K562 (cell line): Measurements from ENCODE around the gene FBXO44. TPM values are rescaled to one million over a fixed set of nuclear protein-coding genes. Genes with fewer than 3 reads are reported as not detected.

Source experiments
- BMI1 ChIP-seq: fragments of 150-350 bp; IDR thresholded peaks from 2 replicates; pipeline ENCODE4 v1.6.1; 2014; ENCODE audit warnings: low read length
- ESRRA ChIP-seq: fragments of 450-650 bp; IDR thresholded peaks from 2 replicates; pipeline ENCODE4 v1.6.1; 2014; ENCODE audit warnings: low read depth, mild to moderate bottlenecking, moderate library complexity, borderline replicate concordance
- GATA2 ChIP-seq: sonication (generic); formaldehyde crosslinking; IDR thresholded peaks from 2 replicates; pipeline ENCODE4 v1.4.0; 2020; ENCODE audit warnings: mild to moderate bottlenecking, missing genetic modification reagents
- HMBOX1 ChIP-seq: sonication (generic); IDR thresholded peaks from 2 replicates; pipeline ENCODE4 v1.6.1; 2016
- HMG20B ChIP-seq: fragments of 250-450 bp; sonication (Bioruptor Pico); IDR thresholded peaks from 2 replicates; pipeline ENCODE4 v1.5.0; 2021; ENCODE audit warnings: mild to moderate bottlenecking
- JUNB ChIP-seq: fragments of 450-650 bp; formaldehyde crosslinking; conservative IDR thresholded peaks from 2 replicates; pipeline ENCODE4 v1.4.0; 2020; ENCODE audit warnings: mild to moderate bottlenecking
- MTA1 ChIP-seq: fragments of 450-650 bp; IDR thresholded peaks from 2 replicates; pipeline ENCODE4 v1.6.1; 2017; ENCODE audit warnings: borderline replicate concordance
- MTA3 ChIP-seq: fragments of 450-650 bp; formaldehyde crosslinking; IDR thresholded peaks from 2 replicates; pipeline ENCODE4 v1.6.1; 2017; ENCODE audit warnings: mild to moderate bottlenecking, borderline replicate concordance
- NCOR1 ChIP-seq: fragments of 450-650 bp; IDR thresholded peaks from 2 replicates; pipeline ENCODE4 v1.6.1; 2016; ENCODE audit warnings: mild to moderate bottlenecking, moderate library complexity
- NR4A1 ChIP-seq, 2 experiments: fragments of 250-450 bp in 1 of 2; fragments of 450-650 bp in 1 of 2; sonication (Bioruptor Pico) in 1 of 2; IDR thresholded peaks; 2 replicates each; pipeline versions ENCODE4 v1.4.0 to v1.6.1; 2016 to 2020; ENCODE audit warnings: mild to moderate bottlenecking in 2 of 2, missing compliant biosample characterization in 1 of 2, missing genetic modification characterization in 1 of 2, moderate library complexity in 1 of 2
- PTTG1 ChIP-seq: fragments of 450-650 bp; IDR thresholded peaks from 2 replicates; pipeline ENCODE4 v1.6.1; 2016; ENCODE audit warnings: low read depth, mild to moderate bottlenecking, missing genetic modification characterization, missing compliant biosample characterization
- RCOR1 ChIP-seq, 2 experiments: IDR thresholded peaks; 2 replicates each; pipeline ENCODE4 v1.6.1; 2012; ENCODE audit warnings: low read depth in 2 of 2, low read length in 2 of 2, borderline replicate concordance in 1 of 2, improper control_type of control experiment in 1 of 2
- SMAD3 ChIP-seq: fragments of 450-650 bp; formaldehyde crosslinking; conservative IDR thresholded peaks from 2 replicates; pipeline ENCODE4 v1.4.0; 2020; ENCODE audit warnings: mild to moderate bottlenecking
- SP2 ChIP-seq: IDR thresholded peaks from 2 replicates; pipeline ENCODE4 v1.6.1; 2011; ENCODE audit warnings: mild to moderate bottlenecking, low read depth, low read length, moderate library complexity; ENCODE audit not compliant: poor library complexity, severe bottlenecking; ENCODE audit errors: extremely low read depth
- TFAP4 ChIP-seq: sonication (generic); formaldehyde crosslinking; IDR thresholded peaks from 2 replicates; pipeline ENCODE4 v1.8.0; 2022; ENCODE audit warnings: missing genetic modification reagents, mild to moderate bottlenecking, moderate library complexity, borderline replicate concordance
- ZBED1 ChIP-seq: IDR thresholded peaks from 2 replicates; pipeline ENCODE4 v1.6.1; 2014
- ZBTB1 ChIP-seq: sonication (generic); formaldehyde crosslinking; IDR thresholded peaks from 2 replicates; pipeline ENCODE4 v1.8.1; 2023; ENCODE audit warnings: missing genetic modification reagents, low read depth, mild to moderate bottlenecking, borderline replicate concordance
- ZNF134 ChIP-seq: fragments of 250-450 bp; sonication (Bioruptor Pico); conservative IDR thresholded peaks from 2 replicates; pipeline ENCODE4 v1.4.0; 2020
- ZNF76 ChIP-seq: fragments of 250-450 bp; sonication (Bioruptor Pico); IDR thresholded peaks from 2 replicates; pipeline ENCODE4 v1.4.0; 2020; ENCODE audit warnings: mild to moderate bottlenecking, moderate library complexity, borderline replicate concordance
- polyA plus RNA-seq, 8 experiments: library from polyadenylated mRNA; depleted of rRNA in 4 of 8; stranded (reverse) in 5 of 8; unstranded in 3 of 8; fragments of >200 nt; fragmentation: Nextera tagmentation in 2 of 8; fragmentation: Illumina TruSeq in 1 of 8; extraction: Ambion mirVana in 2 of 8; extraction: Trizol in 1 of 8; gene quantifications; 2 replicates each; pipeline versions ENCODE4 v1.2.1 to v1.2.3, GENCODE V29; 2011 to 2014; ENCODE audit warnings: inconsistent platforms in 1 of 8, missing spikeins in 1 of 8
- total RNA-seq, 7 experiments: library from RNA; depleted of rRNA in 6 of 7; stranded (reverse); fragments of >200 nt in 6 of 7; fragmentation: Illumina TruSeq in 2 of 7; extraction: Trizol in 2 of 7; gene quantifications; 2 replicates each; pipeline versions ENCODE4 v1.2.1 to v1.2.3, GENCODE V29; 2011 to 2021; ENCODE audit warnings: low replicate concordance in 1 of 7
- TF ChIP-seq, protein P1 (sequence below): fragments of 250-450 bp; sonication (Bioruptor Pico); IDR thresholded peaks from 2 replicates; pipeline ENCODE4 v1.4.0; 2020

The FBXO44 gene
- total and polyA plus RNA-seq, 9 of the 15 experiments (the other 6 are each of a cell fraction or from before 2014, with no cell fraction given) = 0.69 to 20.9 (median 6.7) TPM

- TF ChIP-seq, protein P1, sequence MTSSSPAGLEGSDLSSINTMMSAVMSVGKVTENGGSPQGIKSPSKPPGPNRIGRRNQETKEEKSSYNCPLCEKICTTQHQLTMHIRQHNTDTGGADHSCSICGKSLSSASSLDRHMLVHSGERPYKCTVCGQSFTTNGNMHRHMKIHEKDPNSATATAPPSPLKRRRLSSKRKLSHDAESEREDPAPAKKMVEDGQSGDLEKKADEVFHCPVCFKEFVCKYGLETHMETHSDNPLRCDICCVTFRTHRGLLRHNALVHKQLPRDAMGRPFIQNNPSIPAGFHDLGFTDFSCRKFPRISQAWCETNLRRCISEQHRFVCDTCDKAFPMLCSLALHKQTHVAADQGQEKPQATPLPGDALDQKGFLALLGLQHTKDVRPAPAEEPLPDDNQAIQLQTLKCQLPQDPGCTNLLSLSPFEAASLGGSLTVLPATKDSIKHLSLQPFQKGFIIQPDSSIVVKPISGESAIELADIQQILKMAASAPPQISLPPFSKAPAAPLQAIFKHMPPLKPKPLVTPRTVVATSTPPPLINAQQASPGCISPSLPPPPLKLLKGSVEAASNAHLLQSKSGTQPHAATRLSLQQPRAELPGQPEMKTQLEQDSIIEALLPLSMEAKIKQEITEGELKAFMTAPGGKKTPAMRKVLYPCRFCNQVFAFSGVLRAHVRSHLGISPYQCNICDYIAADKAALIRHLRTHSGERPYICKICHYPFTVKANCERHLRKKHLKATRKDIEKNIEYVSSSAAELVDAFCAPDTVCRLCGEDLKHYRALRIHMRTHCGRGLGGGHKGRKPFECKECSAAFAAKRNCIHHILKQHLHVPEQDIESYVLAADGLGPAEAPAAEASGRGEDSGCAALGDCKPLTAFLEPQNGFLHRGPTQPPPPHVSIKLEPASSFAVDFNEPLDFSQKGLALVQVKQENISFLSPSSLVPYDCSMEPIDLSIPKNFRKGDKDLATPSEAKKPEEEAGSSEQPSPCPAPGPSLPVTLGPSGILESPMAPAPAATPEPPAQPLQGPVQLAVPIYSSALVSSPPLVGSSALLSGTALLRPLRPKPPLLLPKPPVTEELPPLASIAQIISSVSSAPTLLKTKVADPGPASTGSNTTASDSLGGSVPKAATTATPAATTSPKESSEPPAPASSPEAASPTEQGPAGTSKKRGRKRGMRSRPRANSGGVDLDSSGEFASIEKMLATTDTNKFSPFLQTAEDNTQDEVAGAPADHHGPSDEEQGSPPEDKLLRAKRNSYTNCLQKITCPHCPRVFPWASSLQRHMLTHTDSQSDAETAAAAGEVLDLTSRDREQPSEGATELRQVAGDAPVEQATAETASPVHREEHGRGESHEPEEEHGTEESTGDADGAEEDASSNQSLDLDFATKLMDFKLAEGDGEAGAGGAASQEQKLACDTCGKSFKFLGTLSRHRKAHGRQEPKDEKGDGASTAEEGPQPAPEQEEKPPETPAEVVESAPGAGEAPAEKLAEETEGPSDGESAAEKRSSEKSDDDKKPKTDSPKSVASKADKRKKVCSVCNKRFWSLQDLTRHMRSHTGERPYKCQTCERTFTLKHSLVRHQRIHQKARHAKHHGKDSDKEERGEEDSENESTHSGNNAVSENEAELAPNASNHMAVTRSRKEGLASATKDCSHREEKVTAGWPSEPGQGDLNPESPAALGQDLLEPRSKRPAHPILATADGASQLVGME = 0 out of 2 replicates have a peak, but pooled peaks have one; percentile 42
- TF ChIP-seq SMAD3 (CRISPR knock-in tag) (no peak), GATA2 (peak; percentile 96), BMI1 (no peak), MTA3 (peak; percentile 77), NCOR1 (peak; percentile 83), NR4A1 (CRISPR knock-in tag; IDR thresholded peaks at IDR 0.05) (no peak), NR4A1 (tag; IDR thresholded peaks at IDR 0.05) (0 out of 2 replicates have a peak, but pooled peaks have one; percentile 19), MTA1 (peak; percentile 53; the same call in 1 of the 2 replicates), TFAP4 (CRISPR knock-in tag) (peak; percentile 40; the same call in 1 of the 2 replicates), ZNF76 (CRISPR knock-in tag) (no peak), SP2 (no peak), ZBED1 (peak; percentile 63; the same call in 1 of the 2 replicates), HMBOX1 (peak; percentile 64), HMG20B (CRISPR knock-in tag) (0 out of 2 replicates have a peak, but pooled peaks have one; percentile 58), ZBTB1 (no peak), ESRRA (peak; percentile 41), PTTG1 (tag) (no peak), ZNF134 (CRISPR knock-in tag) (no peak), JUNB (CRISPR knock-in tag) (no peak; the same call in 1 of the 2 replicates), RCOR1 (IDR thresholded peaks at IDR 0.05; ENCODE audit: borderline replicate concordance in 1 of 2, low read depth in 2 of 2, low read length in 2 of 2) (peak; percentile 56 to 95)
These were observed 17.0 kb downstream of the FBXO44 start (continued) for GRCh38 chr1:11671544-11672286.
